H1 (cell line): ENCODE results near the gene WNT3A. TPM values are rescaled to one million over a fixed set of nuclear protein-coding genes. Genes with fewer than 3 reads are reported as not detected.

Experiments
- CTCF ChIA-PET: fragments of 300-600 bp; sonication (Branson Sonifier 250); formaldehyde crosslinking; loops from one replicate; lab custom pipeline; 2021; ENCODE audit not compliant: partially characterized antibody; lab: Charles Lee
- POLR2A ChIA-PET: fragments of 300-600 bp; sonication (Branson Sonifier 250); formaldehyde crosslinking; loops from one replicate; lab custom pipeline; 2021; ENCODE audit warnings: inconsistent platforms; ENCODE audit not compliant: partially characterized antibody; lab: Charles Lee
- DNase-seq, 2 experiments: peaks; one replicate each; pipeline versions ENCODE4 v3.0.0 to v3.0.0-alpha.2; 2010 to 2022; ENCODE audit warnings: low spot score in 2 of 2, low read depth in 1 of 2, mixed read lengths in 1 of 2
- FAIRE-seq: peaks from 2 replicates; lab custom pipeline; 2011; peaks lifted over from hg19 to GRCh38; lab: Jason Lieb, UNC
- H2AFZ ChIP-seq: 2 replicates; pipeline ENCODE4 v1.8.1; 2012; ENCODE audit warnings: low read length, inconsistent platforms
- H2AK5ac ChIP-seq: 2 replicates; pipeline ENCODE4 v1.6.1; 2013; ENCODE audit warnings: low read depth, low read length
- H2BK120ac ChIP-seq: replicated peaks from 2 replicates; pipeline ENCODE3; 2013; ENCODE audit warnings: low read depth, low read length, inconsistent platforms
- H2BK12ac ChIP-seq: 2 replicates; pipeline ENCODE4 v1.6.1; 2013; ENCODE audit warnings: low read depth, low read length
- H2BK15ac ChIP-seq: 2 replicates; pipeline ENCODE4 v1.6.1; 2013; ENCODE audit warnings: low read length
- H2BK20ac ChIP-seq: 2 replicates; pipeline ENCODE4 v1.6.1; 2013; ENCODE audit warnings: low read length
- H2BK5ac ChIP-seq: 2 replicates; pipeline ENCODE4 v1.6.1; 2013; ENCODE audit warnings: low read depth, low read length
- H3K14ac ChIP-seq: 2 replicates; pipeline ENCODE4 v1.6.1; 2013; ENCODE audit warnings: inconsistent platforms; ENCODE audit not compliant: insufficient read length
- H3K18ac ChIP-seq: 2 replicates; pipeline ENCODE4 v1.6.1; 2013; ENCODE audit warnings: low read length; ENCODE audit errors: extremely low read depth
- H3K23ac ChIP-seq: 2 replicates; pipeline ENCODE4 v1.6.1; 2013; ENCODE audit warnings: inconsistent platforms; ENCODE audit not compliant: insufficient read length
- H3K23me2 ChIP-seq: 2 replicates; pipeline ENCODE4 v1.6.1; 2013; ENCODE audit warnings: low read depth, low read length
- H3K27ac ChIP-seq: 2 replicates; pipeline ENCODE4 v1.6.1; 2011; ENCODE audit warnings: low read depth, low read length, inconsistent platforms
- H3K27me3 ChIP-seq, 4 experiments: replicated peaks in 1 of 4; 1 replicate in 1 of 4; 2 replicates in 3 of 4; pipeline versions ENCODE4 v1.6.1 to v1.8.1; 2011 to 2013; ENCODE audit warnings: low read length in 3 of 4, mild to moderate bottlenecking in 3 of 4, inconsistent platforms in 2 of 4, mixed read lengths in 2 of 4, moderate library complexity in 1 of 4; ENCODE audit not compliant: control insufficient read depth in 3 of 4, insufficient read depth in 3 of 4; ENCODE audit errors: extremely low read depth in 1 of 4
- H3K36me3 ChIP-seq, 4 experiments: 2 replicates each; pipeline versions ENCODE4 v1.6.1 to v1.8.1; 2011 to 2013; ENCODE audit warnings: mild to moderate bottlenecking in 4 of 4, low read length in 3 of 4, moderate library complexity in 2 of 4, control low read depth in 1 of 4, inconsistent platforms in 1 of 4; ENCODE audit not compliant: insufficient read depth in 4 of 4, control insufficient read depth in 2 of 4
- H3K4ac ChIP-seq: replicated peaks from 2 replicates; pipeline ENCODE3; 2013; ENCODE audit warnings: low read length, low read depth, mixed read lengths, inconsistent platforms; ENCODE audit not compliant: insufficient read length
- H3K4me1 ChIP-seq, 4 experiments: replicated peaks in 1 of 4; 1 replicate in 1 of 4; 2 replicates in 3 of 4; pipeline versions ENCODE4 v1.6.1 to v1.8.1; 2011 to 2013; ENCODE audit warnings: low read length in 3 of 4, inconsistent platforms in 2 of 4, mixed read lengths in 1 of 4; ENCODE audit not compliant: insufficient read depth in 4 of 4, control insufficient read depth in 3 of 4
- H3K4me2 ChIP-seq, 2 experiments: 2 replicates each; pipeline versions ENCODE4 v1.6.1 to v1.8.1; 2011 to 2013; ENCODE audit warnings: low read depth in 2 of 2, low read length in 2 of 2, control low read depth in 1 of 2, inconsistent platforms in 1 of 2, mild to moderate bottlenecking in 1 of 2; ENCODE audit not compliant: insufficient read depth in 1 of 2
- H3K4me3 ChIP-seq, 4 experiments: fragments of 200-600, 300-600 bp in 1 of 4; sonication (generic), shearing (Covaris generic), sonication (Bioruptor Twin) in 1 of 4; 2 replicates each; pipeline versions ENCODE4 v1.5.1 to v1.8.1; 2011 to 2016; ENCODE audit warnings: low read length in 4 of 4, low read depth in 3 of 4, control low read depth in 2 of 4, inconsistent platforms in 2 of 4, mild to moderate bottlenecking in 2 of 4, mixed read lengths in 1 of 4, moderate library complexity in 1 of 4; ENCODE audit not compliant: insufficient read depth in 2 of 4; ENCODE audit errors: extremely low read depth in 1 of 4
- H3K56ac ChIP-seq: replicated peaks from 2 replicates; pipeline ENCODE3; 2013; ENCODE audit warnings: low read depth, mild to moderate bottlenecking, mixed read lengths, low read length, inconsistent platforms; ENCODE audit not compliant: insufficient read length
- H3K79me1 ChIP-seq: 2 replicates; pipeline ENCODE4 v1.6.1; 2013; ENCODE audit warnings: low read depth, low read length, control low read depth
- H3K79me2 ChIP-seq, 2 experiments: 2 replicates each; pipeline versions ENCODE4 v1.6.1 to v1.8.1; 2012 to 2013; ENCODE audit warnings: low read length in 2 of 2, mild to moderate bottlenecking in 2 of 2, inconsistent platforms in 1 of 2; ENCODE audit not compliant: insufficient read depth in 2 of 2, control insufficient read depth in 1 of 2
- H3K9ac ChIP-seq, 4 experiments: replicated peaks in 1 of 4; 1 replicate in 1 of 4; 2 replicates in 3 of 4; pipeline versions ENCODE4 v1.6.1 to v1.8.1; 2011 to 2013; ENCODE audit warnings: low read depth in 3 of 4, low read length in 3 of 4, control low read depth in 2 of 4, mild to moderate bottlenecking in 2 of 4, moderate library complexity in 2 of 4, inconsistent platforms in 1 of 4; ENCODE audit errors: extremely low read depth in 1 of 4
- H3K9me3 ChIP-seq, 2 experiments: 2 replicates each; pipeline versions ENCODE4 v1.6.1 to v1.8.1; 2012 to 2013; ENCODE audit warnings: mild to moderate bottlenecking in 2 of 2, moderate library complexity in 2 of 2, control low read depth in 1 of 2, inconsistent platforms in 1 of 2, low read depth in 1 of 2, low read length in 1 of 2, mixed read lengths in 1 of 2; ENCODE audit not compliant: insufficient read depth in 2 of 2
- H4K20me1 ChIP-seq, 2 experiments: replicated peaks in 1 of 2; 2 replicates each; pipeline versions ENCODE3 to v1.8.1; 2011 to 2013; ENCODE audit warnings: inconsistent platforms in 2 of 2, low read length in 2 of 2, mild to moderate bottlenecking in 1 of 2; ENCODE audit not compliant: insufficient read depth in 2 of 2, control insufficient read depth in 1 of 2
- H4K5ac ChIP-seq: 2 replicates; pipeline ENCODE4 v1.6.1; 2013; ENCODE audit warnings: low read length, low read depth, mixed read lengths, inconsistent platforms; ENCODE audit not compliant: insufficient read length
- H4K8ac ChIP-seq: 2 replicates; pipeline ENCODE4 v1.8.0; 2013; ENCODE audit warnings: mild to moderate bottlenecking, moderate library complexity, low read length, inconsistent platforms; ENCODE audit not compliant: insufficient read depth; ENCODE audit errors: extremely low read depth
- H4K91ac ChIP-seq: replicated peaks from 2 replicates; pipeline ENCODE3; 2013; ENCODE audit warnings: low read length, mixed read lengths, inconsistent platforms; ENCODE audit not compliant: insufficient read length
- EZH2 ChIP-seq: fragments of 200-600 bp; sonication (generic); IDR thresholded peaks from 2 replicates; pipeline ENCODE4 v1.7.1; 2012; ENCODE audit warnings: low read depth, mild to moderate bottlenecking, moderate library complexity, low read length, inconsistent platforms; ENCODE audit not compliant: severe bottlenecking
- NANOG ChIP-seq: IDR thresholded peaks from 2 replicates; pipeline ENCODE4 v1.6.1; 2011; ENCODE audit warnings: low read length, low read depth, mild to moderate bottlenecking, inconsistent platforms; ENCODE audit not compliant: insufficient read depth, poor library complexity, severe bottlenecking
- SAP30 ChIP-seq: fragments of 300-600 bp; sonication (generic); IDR thresholded peaks from 2 replicates; pipeline ENCODE4 v1.7.1; 2012; ENCODE audit warnings: low read length, moderate library complexity, mild to moderate bottlenecking, inconsistent platforms; ENCODE audit not compliant: insufficient read depth, insufficient replicate concordance
- TEAD4 ChIP-seq: IDR thresholded peaks from 2 replicates; pipeline ENCODE4 v1.6.1; 2012; ENCODE audit warnings: low read depth, low read length, inconsistent platforms, mixed read lengths
- WGBS, 2 experiments: shearing (Covaris generic) in 1 of 2; methylation state at CpG; one replicate each; pipeline versions ENCODE4 v1.1.6 to v1.1.7; 2013 to 2015; ENCODE audit warnings: low lambda C conversion rate in 2 of 2, mixed read lengths in 2 of 2, inconsistent platforms in 1 of 2, low coverage in 1 of 2, missing lambda C conversion rate in 1 of 2; ENCODE audit not compliant: insufficient replicate concordance in 2 of 2, insufficient coverage in 1 of 2, insufficient read length in 1 of 2; ENCODE audit errors: extremely low coverage in 1 of 2, missing lambda C conversion rate in 1 of 2; 5-methylcytosine and 5-hydroxymethylcytosine counted together
- polyA plus RNA-seq, 7 experiments: library from polyadenylated mRNA; depleted of rRNA in 3 of 7; stranded (reverse) in 5 of 7; unstranded in 2 of 7; fragments of >200 nt in 5 of 7; fragments of 200-250 nt in 2 of 7; gene quantifications; 1 replicate in 5 of 7; 2 replicates in 1 of 7; 4 replicates in 1 of 7; pipeline versions ENCODE4 v1.2.1 to v1.2.3, GENCODE V29; 2011 to 2013; ENCODE audit warnings: missing spikeins in 2 of 7, mixed read lengths in 2 of 7
- total RNA-seq: library from RNA; stranded (reverse); fragmentation: NEBNext Ultra II Directional; extraction: Animal tissue kit (Norgen Biotek cat#: 25700); gene quantifications from 2 replicates; pipeline ENCODE4 v1.2.1, GENCODE V29; 2021
- TF ChIP-seq, protein P1 (sequence below): IDR thresholded peaks from 2 replicates; pipeline ENCODE4 v1.6.1; 2011; ENCODE audit warnings: low read depth, mild to moderate bottlenecking, low read length; ENCODE audit not compliant: insufficient read depth
- TF ChIP-seq, protein P2 (sequence below): IDR thresholded peaks from 2 replicates; pipeline ENCODE4 v1.6.1; 2012; ENCODE audit warnings: inconsistent platforms

Gene WNT3A
- total and polyA plus RNA-seq, 2 of the 8 experiments (the other 6 are each of a cell fraction or from before 2014, with no cell fraction given) = 0.08 to 0.19 TPM

DNA sequence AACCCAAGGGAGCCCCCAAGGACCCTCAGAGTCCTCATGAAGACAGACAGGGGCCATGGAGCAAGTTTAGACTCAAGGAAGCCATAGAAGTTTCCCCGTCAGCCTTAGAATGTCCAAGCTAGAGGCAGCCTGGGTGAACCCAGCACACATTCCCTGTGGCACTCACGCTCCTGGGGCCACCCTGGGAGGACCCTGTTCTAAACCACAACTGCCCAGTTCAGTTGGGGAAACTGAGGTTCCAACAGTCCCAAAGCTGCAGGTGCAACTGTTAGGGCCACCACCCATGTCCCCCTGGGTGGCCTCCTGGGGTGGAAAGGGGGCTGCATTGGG, 9.3 kb downstream of the WNT3A start:
- WGBS, 2 experiments = 84% methylated on average over 2 of the region's 2 CpGs; no CpG with 5 or more reads in 1 of the 2 experiments
- ChIA-PET CTCF (interaction anchor here (0.8 to 8.3 kb wide), 3 partner anchors 11 to 17 kb away, joined by 3 to 64 read pairs (median 4); partner anchors contain the start of gene WNT3A), POLR2A (no interaction called here)
- H3K4ac ChIP-seq = no peak overlapping the region
- H2BK15ac ChIP-seq = no peak overlapping the region
- no peak overlapping the region for H4K8ac ChIP-seq
- no peak overlapping the region for H2AFZ ChIP-seq
- H2AK5ac ChIP-seq = no peak overlapping the region
- TF ChIP-seq, protein P1, sequence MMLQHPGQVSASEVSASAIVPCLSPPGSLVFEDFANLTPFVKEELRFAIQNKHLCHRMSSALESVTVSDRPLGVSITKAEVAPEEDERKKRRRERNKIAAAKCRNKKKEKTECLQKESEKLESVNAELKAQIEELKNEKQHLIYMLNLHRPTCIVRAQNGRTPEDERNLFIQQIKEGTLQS = no peak
- TF ChIP-seq, protein P2, sequence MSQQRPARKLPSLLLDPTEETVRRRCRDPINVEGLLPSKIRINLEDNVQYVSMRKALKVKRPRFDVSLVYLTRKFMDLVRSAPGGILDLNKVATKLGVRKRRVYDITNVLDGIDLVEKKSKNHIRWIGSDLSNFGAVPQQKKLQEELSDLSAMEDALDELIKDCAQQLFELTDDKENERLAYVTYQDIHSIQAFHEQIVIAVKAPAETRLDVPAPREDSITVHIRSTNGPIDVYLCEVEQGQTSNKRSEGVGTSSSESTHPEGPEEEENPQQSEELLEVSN = no peak
- TF ChIP-seq SAP30 (no peak), EZH2 (no peak), NANOG (no peak), TEAD4 (no peak)
- H3K23me2 ChIP-seq = no peaks in the 10 kb centered on the region
- H3K4me2 ChIP-seq = no peak overlapping the region
- no peak overlapping the region for H3K9ac ChIP-seq
- no peak for FAIRE-seq
- H3K9me3 ChIP-seq = no peaks in the 10 kb centered on the region
- H2BK120ac ChIP-seq = no peak overlapping the region
- H3K56ac ChIP-seq = no peak overlapping the region
- no peaks in the 10 kb centered on the region for H3K36me3 ChIP-seq
- H2BK5ac ChIP-seq = no peak overlapping the region
- no peak overlapping the region for H4K91ac ChIP-seq
- no peak overlapping the region for H3K18ac ChIP-seq
- H2BK20ac ChIP-seq = no peak overlapping the region
- H2BK12ac ChIP-seq = no peak overlapping the region
- no peak overlapping the region for H3K27ac ChIP-seq
- H3K14ac ChIP-seq = no peak overlapping the region
- no peaks in the 10 kb centered on the region for H4K20me1 ChIP-seq
- H3K4me1 ChIP-seq = no peaks in the 10 kb centered on the region; a peak in 1 of 7 replicates
- no peak overlapping the region for H3K4me3 ChIP-seq
- peaks cover 1 to 36% (median 28%) of the 10 kb centered on the region in 4 experiments for H3K27me3 ChIP-seq
- DNase-seq = no peak
- no peak overlapping the region for H3K23ac ChIP-seq
- no peak overlapping the region for H4K5ac ChIP-seq
- no peaks in the 10 kb centered on the region for H3K79me2 ChIP-seq
- no peaks in the 10 kb centered on the region for H3K79me1 ChIP-seq
